ENCODE measurements around the gene NPAS2.

NPAS2 gene

DNA sequence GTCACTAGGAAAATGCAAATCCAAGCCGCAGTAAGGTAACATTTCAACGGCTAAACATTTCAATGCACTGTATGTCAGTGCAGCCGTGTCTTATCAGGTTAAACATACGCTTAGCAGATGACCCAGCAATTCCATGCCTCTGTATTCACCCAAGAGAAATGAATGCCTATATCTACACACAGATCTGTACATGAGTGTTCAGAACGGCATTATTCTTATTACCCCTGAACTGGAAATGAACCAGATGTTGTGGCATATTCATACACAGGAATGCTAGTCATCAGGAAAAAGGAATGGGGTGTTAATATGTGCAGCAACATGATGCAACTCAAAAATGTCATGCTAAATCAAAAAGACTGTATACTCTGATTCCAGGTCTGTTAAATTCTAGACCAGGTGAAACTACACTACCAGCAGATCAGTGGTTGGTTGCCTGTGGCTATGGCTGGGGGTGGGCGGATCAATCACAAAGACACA lies 101.8 kb downstream of the NPAS2 start:
- DNase-seq = no peak

DNA sequence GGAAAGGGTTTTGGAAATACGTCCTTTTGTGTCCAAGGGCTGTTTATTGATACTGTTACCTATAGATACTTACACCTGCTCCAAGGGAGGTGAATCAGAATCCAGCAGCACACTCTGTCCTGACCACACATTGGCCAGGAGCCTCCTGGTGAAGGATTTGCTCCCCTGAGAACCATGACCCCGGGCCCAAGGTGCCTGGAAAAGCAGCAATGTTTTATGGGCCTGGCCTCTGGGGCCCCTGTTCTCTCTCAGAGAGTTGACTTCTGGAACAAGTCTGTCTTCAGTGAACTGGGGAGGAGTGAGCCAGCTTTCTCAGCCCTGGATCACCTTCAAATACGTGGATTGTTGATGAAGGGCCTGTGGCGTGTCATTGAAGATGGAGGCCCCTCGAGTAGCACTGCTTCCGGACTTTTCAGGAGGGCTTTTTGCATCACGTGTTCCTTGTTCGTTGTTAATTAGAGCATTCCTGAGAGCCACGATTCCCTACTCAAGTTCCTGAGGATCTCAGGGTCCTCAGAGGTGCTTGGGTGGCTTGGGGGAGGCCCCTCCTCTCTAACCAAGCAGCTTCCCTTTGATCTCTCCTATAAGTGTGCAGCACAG lies 103.6 kb downstream of the NPAS2 start:
- no peak for DNase-seq

DNA sequence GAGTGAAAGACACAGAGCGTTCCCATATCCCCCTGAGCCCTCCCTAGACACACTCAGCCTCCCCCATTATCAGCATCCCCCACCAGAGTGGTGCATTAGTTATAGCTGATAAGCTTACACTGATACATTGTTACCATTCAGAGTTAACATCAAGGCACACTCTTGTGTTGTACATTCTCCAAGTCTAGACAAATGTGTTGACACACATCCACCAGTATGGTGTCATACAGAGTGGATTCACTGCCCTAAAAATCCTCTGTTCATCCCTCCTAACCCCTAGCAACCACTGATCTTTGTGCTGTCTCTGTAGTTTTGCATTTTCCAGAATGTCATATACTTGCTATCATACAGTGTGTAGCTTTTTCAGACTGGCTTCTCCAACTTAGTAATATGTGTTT lies 104.2 kb downstream of the NPAS2 start:
- no peak for DNase-seq

DNA sequence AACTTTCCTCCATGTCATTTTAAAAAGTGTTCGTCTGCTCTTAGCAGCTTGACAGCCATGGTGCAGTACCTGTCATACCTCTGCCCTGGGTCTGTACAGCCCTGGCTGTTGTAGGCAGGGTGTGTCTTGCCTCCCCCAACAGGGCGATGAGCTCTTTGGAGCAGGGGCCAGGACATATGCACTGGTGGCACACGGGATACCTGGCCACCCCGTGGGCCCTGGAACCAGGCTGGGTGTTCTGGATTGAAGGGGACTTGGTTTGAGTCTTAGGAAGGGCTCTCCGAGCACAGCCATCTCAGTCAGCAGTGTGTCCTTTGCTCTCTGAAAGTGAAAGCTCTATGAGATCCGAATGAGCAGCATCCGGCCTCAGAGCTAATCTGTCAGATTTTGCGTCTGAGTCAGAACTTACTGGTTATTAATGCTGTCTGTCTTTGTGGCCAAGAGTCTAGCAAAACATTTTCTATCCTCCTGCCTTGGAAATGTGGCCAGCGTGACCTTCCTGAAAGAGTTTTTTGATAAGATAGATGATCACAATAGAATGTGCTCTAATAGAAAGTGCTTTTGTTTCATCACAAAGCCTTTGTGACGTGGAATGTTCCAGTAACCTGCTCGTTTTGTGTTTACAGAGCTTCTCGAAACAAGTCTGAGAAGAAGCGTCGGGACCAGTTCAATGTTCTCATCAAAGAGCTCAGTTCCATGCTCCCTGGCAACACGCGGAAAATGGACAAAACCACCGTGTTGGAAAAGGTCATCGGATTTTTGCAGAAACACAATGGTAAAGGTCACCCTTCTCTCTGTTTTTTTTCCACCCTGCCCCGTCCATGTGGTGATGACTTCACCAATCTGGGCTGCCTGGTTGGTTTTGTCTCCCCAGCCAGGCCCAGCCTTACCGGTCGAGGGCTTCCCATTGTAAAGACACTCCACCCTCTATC lies 104.8 kb downstream of the NPAS2 start:
- no peak for DNase-seq

DNA sequence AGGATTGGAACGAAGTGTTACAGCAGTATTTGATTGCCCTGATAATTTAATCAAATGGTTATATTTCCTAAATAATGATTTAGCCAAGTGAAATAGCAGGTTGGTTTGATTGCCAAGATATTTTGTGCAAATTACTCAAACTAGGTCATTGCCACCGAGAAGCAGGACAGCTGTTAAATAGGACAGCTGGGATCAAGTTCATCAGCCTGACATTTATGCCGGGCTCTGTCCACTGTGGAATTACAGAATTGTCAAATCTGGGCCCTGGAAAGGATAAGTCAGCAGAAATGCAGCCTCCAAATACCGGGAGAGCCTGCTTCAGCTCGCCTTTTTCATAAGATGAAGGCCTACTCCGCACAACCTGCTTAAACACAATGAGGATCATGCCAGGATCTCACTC lies 108.3 kb downstream of the NPAS2 start:
- no peak for DNase-seq

DNA sequence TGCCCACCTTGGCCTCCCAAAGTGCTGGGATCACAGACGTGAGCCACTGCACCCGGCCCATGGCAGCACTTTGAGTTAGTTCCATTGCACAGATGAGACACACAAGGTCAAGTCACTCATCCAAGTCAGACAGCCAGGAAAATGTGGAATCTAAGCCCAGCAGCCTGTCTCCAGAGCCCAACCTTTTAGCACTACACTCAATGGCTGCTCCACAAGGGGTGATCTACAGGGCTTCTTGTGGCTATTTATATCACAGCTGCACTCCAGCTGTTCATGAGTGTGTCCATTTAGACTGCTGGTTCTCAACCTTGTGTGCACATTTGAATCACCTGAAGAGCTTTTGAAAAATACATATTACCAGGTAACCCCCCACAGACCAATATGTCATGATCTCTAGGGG lies 109.2 kb downstream of the NPAS2 start:
- DNase-seq = no peak

DNA sequence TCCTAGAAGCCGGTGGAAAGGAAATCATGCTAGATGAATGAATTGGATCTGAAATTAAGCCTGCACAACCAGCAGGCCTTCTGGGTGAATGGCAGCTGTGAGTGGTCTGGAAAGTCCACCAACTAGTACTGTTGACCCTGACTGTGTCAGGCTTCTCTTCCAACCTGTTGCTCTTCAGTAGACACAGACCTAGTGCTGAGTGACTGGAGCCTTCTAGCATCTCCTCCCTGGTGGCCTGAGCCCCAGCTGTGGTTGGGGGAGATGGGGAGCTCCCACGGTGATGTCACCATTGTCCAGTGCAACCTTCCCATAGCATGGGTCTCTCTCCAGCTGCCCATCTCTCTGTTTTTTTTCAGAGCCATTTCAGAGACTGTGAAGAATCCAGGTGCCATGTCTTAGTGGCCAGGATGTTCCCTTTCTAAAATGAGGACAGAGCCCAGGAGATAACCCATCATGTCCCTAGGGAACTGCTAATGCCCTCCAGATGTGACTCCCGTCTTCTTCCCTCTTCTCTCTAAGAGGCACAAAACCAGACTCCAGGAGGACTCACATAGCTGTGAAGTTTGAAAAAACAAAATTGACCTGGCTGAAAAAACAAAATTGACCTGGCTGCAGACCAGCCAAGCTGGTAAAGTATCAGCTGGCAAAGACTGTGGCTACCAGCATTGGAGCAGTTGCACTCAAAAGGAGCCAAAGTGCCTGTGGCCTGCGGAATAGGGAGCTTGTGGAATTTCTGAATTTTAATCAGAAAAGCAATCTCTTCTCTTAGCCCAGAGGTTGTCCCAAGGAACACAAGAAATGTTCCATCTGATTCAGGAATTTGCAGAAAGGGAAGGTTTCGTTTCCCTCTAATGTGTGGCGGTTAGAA lies 114.8 kb downstream of the NPAS2 start:
- DNase-seq = no peak

DNA sequence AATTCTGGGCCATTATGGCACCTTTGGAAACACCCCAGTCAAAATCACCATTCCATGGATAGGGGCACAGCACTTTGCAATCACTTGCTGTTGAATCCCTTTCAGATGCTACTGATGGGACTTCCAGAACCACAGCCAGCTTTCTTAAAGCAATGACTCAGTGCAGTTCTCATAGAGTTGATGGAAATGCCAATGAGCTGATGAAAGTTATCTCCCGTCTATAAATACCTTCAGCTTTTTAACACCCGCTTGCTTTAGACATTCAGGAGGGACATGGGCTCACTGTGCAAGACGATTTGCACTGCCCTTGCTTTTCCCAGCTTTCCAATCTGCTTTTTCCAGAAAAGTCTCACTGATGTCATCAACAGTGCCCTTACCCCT lies 115.4 kb downstream of the NPAS2 start:
- DNase-seq = no peak

DNA sequence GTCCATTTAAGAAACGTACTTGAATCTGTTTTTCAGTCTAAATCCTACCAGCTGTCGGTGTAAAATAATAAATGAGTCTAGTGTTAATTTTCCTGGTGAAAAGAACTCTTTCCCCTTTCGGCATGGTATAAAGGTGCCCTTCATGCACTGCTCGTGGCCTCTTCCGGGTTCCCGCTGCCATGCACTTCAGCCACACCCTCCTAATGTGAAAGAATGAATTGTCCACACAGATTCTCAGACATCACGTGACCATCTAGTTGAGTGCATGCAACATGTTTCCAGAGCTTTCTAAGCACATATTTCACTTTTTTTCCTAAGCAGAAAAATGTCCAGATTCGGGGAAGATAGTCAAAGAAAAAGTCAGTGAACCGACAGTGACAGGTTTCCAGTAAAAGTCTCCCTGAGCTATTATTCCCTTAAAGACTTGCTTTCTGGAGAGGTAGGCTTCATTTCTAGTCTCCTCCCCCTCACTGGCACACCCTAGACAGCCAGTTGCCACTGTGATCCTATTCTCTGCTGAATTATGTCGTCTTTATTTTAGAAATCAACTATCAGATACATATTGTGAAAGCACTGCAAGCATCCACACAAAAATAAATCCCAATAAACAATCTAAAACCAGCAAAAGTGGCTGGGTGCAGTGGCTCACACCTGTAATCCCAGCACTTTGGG lies 116.3 kb downstream of the NPAS2 start:
- DNase-seq = no peak

DNA sequence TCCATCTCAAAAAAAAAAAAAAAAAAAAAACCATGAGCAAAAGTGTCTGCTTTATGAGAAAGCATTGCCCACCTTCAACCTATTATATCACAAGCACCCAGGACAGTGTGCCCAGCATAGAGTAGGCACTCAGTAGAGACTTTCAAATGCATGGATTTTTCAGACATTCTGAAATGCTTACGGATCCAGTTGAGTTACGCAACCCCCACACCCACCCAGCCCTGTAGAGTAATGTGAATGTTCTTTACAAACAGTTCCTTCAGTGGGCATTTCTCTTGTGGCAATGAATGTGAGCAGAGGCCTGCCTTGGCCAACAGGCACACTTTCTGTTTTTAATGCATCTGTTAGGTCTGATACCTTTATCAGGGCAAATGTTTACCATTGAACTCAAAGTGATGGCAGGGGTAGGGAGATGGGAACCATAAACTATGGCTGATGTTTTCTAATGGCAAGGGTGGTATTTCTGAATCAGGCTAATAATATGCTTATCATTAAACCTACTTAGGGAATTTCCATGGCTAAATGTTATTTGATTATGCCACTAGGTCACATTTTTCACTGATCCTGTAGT lies 117.1 kb downstream of the NPAS2 start:
- DNase-seq = no peak

DNA sequence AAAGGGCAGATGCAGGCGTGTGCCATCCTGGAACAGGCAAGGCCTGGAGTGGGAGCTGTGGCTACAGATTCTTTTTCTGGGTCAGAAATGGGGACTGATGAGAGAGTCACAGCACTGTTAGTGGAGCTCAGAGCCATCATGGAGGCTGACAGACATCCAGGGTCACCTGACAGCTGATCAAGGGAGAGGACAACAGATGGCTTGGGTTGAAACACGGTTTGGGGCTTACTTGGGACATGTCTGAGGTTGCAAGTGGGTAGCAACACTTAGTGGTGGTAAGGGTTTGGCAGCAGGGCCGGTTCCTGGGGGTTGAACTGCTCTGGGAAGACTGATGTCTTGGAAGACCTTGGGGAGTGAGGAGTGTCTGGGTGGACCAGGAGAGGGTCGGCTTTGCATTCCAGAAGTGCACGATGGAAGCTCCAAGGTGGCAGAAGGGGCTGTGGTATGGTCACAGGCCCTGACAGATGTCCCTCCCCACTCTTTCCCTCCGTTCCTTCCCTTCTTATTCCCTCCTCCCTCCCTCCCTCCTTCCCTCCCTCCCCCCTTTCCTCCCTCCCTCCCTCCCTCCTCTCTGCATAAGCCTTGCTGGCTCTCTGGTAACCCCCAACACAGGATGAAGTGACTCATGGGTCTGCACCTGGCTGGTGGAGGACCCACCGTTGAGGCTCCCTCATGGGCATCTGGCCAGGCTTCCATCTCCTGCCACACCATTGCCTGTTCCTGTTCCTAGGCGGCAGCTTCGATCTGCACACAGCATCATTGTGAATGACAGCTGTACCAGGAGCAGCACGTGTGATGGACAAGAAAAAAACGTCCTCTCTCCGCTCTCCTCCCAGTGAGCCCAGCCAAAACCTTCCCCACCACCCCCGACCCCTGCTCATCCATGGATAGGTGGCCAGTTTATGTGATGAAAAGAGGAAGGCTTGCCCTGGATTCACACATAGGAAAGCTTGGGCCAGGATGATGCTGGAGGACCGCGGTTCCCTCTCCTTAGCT lies 118.4 kb downstream of the NPAS2 start:
- no peak for DNase-seq

DNA sequence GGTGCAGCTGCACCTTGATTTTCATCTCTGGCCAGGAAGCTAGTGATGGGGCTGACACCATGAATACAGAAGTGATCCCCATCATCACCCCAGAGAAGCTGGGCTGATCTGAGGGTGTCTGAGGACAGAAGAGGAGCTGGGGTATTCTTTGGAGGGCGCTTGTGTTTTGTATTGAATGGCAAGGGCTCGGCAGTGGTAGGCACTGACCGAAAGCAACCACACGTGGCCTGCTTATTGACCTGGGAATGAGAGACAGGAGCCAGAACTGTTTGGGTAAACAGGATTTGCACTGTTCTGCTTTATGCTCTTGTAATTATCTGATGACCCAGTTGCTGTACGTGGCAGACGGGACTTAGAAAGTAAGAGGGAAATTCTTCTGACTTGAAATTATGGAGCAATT lies 119.5 kb downstream of the NPAS2 start:
- DNase-seq = no peak

DNA sequence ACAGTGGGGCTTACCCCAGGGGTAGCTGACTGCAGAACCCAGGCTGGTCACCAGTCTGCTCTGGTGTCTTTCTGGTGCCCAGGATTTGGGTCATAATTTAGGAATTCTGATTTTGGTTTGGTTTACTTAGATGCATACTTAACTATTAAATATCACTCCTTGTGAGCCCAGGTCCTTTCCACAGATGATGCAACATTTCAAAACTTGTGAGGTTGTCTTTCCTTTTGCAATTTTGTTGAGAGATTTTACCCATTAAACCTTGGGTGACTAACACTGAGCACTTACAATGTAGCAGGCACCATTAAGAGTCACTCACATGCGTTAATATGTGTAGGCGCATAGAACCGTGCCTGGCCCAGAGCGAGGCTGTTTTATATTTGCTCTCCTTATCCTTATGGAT lies 120.3 kb downstream of the NPAS2 start:
- no peak for DNase-seq

DNA sequence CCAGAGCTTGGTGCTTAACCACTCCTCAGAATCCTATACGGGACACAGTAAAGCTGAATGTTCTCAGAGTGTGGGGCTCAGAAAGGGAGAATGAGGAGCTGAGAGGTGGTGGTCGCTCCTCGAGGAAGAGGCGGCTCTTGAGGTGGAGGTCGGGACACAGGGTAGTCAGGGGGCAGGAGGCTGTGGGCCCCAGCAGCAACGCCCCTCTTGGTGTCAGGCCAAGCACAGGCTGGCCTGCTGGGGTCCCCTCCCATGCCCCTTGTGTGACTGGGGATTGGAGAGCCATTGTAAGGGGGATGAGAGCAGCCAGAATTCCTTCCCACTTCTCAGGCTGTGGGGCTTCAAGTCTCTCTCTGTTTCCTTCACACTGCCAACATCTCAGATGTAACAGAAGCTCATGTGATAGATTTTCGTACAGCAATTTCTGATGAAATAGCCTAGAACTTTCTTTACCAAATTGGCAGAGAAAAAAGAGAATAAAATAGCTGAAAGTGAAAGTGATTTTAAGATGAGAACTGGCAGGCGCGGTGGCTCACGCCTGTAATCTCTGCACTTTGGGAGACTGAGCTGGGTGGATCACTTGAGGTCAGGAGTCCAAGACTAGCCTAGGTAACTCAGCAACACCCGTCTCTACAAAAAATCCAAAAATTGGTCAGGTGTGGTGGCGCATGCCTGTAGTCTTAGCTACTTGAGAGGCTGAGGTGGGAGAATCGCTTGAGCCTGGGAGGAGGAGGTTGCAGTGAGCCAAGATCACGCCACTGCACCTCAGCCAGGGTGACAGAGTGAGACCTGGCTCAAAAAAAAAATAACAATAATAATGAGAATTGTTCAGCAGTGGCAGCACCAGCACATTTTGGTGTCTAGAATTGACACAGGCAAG lies 121.1 kb downstream of the NPAS2 start:
- DNase-seq = no peak

DNA sequence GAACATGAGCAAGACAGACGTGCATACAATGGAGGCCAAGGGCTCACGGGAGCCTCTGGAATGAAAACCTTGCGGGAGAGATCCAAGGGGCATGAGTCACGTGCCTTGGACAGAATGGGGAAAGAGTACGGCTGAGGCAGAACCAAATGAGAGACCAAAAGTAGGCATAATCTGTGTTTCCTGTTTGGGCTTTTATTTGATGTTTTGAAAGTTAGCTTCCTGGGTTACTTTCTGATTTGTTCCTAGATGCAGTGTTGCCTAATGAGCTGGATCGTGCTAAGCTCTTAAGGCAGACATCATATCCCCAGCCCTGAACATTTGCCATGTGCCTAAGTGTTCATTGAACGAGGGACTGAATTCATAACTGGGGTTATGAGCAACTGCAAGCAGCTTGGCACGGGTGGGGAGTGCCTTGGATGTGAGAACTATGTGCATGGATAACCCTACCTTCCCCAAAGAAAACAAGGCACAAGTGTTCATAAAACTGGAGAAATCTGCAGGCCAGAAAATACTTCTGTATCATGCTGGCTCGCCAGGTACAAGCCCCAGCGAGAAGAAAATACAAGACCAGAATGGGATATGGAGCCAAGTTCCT lies 121.8 kb downstream of the NPAS2 start:
- DNase-seq = no peak

DNA sequence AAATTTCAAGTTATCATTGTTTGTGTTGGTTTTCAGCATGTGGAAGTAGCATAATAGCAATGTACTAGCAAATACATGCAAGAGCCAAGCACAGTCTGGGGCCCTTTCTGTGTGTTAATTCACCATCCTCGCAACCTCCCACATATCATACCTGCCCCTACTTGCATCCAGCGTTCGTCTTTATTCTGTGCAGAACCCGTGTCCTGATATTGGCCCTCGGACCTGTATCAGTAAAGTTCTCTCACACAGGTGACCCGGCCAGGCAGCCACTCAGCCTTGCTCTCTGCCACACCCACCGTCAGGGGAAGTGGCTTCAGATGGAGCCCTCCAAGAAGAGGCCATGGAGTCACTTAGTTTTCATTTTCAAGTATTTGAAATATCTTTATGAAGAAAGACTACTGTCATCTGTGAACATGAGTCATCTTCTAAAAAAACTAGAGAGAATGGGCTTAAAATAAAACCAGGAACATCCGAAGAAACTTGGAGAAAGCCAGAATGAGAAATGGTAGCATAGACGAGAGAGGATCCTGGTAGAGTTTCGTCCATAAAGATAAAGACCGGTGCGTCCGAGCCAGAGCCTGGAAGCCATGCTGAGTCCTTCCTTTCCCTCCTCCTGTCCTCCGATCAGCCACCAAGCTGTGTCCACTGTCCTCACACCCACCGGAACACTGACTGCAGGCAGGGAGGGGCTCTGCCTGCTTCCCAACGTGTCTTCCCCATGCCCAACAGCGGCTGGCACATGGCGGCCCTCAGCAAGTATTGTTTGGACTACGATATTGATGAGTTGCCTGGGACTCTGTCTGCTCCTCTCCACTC lies 124.9 kb downstream of the NPAS2 start:
- DNase-seq = no peak

DNA sequence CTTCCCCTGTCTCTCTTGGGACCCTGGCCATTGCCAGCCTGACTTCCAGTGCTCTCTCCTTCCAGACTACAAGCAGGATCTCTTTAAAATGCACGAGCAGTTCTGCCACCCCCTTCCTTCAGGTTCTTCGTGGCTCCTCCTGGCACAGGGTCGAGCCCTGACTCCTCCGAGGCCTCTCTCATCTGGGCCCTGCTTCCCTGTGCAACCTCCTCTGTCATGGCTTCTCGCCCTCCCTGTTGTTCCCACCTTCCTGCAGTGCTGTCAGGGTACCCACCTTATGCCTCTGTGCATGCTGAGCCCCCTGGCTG lies 125.4 kb downstream of the NPAS2 start:
- DNase-seq = no peak

DNA sequence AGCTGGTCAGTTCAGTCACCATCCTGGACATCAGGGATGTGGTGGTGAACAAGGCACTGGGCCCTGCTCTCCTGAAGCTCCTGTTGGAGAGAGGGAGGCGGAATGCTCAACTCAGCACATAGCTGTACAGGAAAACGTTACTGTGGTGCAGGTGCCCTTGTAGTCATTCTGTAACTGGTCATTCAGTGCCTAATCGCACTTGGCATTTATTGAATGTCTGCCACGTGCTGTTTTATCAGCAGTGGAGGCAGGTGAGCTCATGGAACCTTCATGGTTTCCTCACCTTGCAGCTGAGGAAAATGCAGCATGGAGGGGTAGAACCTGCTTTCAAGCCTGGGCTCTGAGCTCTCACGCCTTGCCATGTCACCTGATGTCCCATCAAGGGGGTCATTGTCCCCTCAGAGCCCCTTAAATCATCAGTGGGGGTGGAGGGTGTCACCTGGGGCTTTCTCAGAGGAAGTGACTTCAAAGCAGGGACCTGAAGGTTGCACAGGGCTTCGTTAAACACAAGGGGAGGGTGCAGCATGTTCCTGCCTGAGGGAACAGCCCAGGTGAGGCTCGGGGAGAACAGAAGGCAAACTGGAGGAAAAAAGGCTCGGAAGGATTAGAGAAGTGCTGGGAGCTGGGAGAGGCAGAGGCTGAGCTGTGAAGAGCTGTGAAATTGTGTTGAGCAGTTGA lies 126.1 kb downstream of the NPAS2 start:
- no peak for DNase-seq

All from NCI-H2107 (cell line).